T-helper 22 cell (primary cell): ENCODE data around the gene ISY1.
"Not testable (repeated sequence)": the region's sequence is repeated elsewhere in the genome, so short reads cannot be mapped to it uniquely, and the experiment has no call there.

Experiments used
- DNase-seq: peaks from one replicate; pipeline ENCODE4 v3.0.0-alpha.2; 2020; ENCODE audit warnings: low read depth

Gene ISY1

DNA sequence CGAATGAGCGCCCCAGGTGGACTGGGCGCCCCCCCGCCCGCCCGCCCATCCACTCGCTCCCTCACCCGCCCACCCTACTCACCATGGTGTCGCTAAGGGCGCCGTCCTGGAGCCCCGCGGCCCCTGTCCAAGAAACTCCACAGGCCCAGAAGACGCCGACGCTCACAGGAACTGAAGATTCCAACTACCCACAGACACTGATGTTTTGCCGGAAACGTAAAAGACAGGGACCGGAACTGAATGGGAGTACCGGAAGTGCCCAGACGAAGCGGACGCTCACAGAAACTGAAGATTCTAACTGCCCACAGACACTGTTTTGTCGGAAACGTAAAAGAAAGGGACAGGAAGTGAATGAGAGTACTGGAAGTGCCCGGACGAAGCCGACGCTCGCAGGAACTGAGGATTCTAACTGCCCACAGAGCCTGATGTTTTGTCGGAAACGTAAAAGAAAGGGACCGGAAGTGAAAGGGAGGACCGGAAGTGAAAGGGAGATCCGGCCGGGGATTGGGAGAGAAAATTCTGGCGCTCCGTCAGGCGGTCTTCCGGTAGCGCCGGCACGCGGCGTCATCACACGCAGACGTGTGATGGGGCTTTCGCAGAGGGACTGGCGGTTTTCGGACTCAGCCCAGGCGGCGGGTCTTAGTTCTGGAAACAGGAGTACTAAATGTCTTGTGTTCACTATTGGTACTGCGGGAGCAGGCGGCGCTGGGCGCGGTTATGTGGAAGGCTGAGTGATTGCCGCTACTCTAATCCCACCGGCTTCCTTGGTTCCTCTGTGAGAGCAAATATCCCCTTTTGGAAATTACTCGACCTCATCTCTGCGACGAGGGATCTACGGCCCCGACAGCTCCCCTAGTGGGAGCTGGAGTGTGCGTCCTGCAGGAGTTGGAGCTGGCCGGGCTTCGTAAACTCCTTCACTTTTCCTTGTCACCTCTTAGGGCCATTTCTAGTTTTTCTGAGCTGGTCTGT lies at the start of gene ISY1:
ISY1 (minus strand) TSS at position 173 of the 969 bp plus-strand sequence; CDS start at position 85, 88 bp downstream.
- peak; percentile 83 for DNase-seq

DNA sequence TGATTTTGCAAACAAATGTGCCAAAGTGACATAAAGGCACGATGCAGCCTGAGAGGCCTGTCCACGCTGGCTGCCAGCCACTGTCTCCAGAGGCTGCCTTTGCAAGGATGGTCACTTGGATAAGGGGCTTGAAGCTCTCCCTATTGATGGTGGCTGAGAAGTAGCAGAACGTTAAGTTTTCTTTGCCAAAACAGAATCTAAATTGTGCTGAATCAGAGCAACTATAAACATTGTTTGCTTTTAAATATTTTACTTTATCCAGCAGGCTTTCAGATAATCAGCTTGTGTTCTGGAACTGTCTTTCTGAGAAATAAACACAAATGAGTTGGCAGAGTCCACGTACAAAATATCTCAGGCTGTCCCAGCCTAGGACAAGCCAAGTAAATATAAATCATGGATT lies 46.6 kb upstream of the ISY1 start:
- no peak for DNase-seq

DNA sequence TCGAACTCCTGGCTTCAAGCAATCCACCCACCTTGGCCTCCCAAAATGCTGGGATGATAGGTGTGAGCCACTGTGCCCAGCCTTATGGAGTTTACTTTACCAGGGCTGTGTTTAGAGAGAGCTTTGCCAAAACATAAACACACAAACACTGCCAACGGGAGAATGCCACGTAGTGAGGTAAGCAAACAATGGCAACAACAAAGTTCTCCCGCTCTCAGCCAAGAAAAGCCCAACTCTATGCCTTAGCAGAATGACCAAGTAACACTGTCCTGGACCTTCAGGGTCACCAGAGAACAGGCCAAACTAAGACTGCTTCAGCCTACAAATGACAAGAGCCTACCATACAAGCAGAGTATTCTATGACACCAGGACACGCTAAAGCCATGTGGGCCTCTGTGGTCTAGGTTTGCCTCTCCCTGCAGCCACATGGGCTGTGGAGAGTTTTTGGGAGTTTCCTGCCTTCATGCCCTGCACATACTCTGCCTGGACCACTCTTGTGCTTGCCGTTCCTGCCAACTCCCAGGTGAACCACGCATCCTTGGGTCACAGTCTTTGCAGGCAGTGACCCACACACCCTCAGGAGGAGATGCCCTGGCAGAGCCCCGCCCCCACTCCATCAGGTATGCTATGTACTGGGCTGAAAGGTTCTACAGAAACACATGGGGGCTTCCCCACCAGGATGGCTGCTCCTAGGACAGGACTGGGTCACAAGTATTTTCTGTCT lies 44.4 kb upstream of the ISY1 start:
- DNase-seq = no peak

DNA sequence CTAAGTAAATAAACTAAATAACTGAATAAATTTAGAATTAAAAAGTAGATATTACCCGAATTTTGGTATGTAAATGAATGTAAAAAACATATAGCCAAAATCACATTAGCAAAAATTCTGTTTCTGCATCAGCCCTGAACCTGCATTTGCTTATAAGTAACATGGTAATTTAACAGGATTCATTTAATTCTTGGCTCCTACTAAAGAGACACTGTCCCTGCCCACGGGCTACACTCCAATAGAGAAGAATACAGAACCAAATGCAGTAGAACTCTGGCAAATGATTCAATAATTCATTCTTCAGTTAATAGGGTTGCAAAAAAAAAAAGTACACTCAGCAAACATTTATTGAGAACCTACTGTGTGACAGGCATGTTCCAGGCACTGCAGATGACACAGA lies 43.6 kb upstream of the ISY1 start:
- no peak for DNase-seq

DNA sequence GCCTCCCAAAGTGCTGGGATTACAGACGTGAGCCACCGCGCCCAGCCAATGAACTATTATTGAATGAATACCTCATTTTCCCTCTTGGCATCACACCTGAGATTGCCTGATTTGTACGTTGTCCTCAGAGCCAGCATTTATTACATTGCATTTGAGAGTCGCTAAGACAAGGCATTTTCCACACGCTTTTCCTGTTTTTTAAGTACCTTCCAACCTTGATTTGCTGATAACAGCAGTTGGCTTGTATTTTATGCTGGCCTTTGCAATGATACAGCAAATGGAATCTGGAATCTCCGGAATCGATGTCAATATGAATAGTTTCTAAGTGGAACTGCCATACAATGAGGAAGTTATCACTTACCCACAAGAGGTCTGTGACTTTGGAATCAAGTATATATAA lies 38.5 kb upstream of the ISY1 start:
- no peak for DNase-seq

DNA sequence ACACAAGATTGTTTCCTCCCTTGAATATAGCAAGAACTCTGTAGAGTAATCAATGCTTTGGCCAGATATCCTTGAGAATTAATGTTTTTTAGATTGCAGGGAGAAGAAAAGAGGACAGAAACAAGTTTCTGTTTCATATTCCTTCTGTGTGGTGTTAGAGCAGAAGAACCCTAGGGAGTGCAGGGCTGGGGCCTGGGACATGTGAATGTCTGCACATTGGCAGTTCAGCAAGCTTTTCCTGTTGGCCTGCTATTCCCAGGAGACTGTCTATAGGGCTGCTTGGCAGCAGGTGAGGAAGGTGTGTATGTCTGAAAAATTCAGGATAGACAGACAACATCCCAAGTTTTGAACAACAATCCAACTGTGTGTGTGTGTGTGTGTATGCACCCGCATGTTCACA lies 36.5 kb upstream of the ISY1 start:
- DNase-seq = no peak

DNA sequence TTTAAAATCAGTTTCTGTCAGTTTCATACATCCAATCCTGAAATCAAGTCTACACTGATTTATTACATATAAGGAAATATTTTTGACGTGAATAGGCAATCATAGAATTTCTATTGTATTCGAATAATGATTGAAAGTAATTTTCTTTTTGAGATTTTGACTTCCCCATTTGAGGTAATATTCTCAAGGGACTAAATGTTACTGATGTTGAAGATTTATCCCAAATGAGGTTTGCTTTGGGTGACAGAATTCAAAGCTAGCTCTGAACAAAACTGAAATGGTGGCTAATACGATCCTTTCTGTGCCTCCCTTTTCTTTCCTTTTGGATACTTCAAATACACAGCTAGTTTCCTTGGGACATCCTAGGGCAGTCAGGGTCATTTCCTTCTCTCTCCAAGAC lies 35.7 kb upstream of the ISY1 start:
- no peak for DNase-seq

DNA sequence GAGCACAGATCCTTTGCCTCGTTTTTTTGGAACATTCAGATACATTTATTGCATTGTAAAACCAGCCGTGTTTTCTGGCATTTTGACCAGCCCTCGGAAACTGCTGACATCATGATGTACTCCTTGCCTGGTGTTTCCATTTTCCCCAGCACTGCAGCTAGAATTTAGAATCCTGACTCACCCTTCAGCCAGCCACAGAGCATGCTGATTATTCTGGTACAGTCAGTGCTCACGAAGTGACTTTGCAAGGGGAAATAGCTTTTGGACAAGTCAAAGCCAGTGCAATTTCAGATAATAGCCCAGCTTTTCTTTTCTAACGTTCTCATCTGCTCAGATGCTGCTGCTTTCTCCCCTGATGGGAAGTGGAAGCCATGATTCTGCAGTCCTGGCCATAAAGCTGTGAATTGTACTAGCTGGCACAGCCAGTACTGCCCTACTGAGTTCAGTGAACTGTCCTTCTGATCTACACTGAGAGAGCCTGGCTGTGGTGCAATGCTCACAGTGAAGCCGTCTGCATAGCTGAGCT lies 34.9 kb upstream of the ISY1 start:
- DNase-seq = no peak

DNA sequence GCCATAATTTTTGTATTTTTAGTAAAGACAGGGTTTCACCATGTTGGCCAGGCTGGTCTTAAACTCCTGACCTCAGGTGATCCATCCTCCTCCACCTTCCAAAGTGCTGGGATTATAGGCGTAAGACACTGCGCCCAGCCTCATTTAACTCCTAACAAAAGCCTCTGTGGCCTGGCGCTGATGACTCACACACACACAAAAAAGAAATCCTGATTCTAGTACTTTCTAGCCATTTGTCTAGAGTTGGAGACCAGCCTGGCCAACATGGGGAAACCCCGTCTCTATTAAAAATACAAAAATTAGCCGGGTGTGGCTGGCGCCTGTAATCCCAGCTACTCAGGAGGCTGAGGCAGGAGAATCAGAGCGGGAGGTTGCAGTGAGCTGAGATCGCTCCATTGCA lies 28.9 kb upstream of the ISY1 start:
- DNase-seq = not testable (repeated sequence)

DNA sequence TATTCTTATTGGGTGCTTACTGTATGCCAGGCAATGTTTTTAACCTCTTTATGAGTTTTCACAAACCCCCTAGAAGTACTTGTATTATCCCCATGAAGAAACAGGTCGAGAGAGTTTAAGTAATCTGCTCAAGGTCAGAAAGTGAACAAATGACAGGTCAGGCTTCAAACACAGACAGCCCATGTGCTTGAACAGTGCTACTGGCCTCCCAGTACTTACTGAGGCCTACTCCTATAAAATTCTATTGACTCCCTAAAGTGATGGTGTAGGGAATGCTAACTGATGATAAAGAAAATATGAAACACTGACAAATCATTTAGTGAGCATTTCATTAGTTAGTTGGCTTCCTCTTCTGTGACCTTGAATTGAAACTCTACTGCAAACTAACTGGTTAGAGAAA lies 27.0 kb upstream of the ISY1 start:
- no peak for DNase-seq

DNA sequence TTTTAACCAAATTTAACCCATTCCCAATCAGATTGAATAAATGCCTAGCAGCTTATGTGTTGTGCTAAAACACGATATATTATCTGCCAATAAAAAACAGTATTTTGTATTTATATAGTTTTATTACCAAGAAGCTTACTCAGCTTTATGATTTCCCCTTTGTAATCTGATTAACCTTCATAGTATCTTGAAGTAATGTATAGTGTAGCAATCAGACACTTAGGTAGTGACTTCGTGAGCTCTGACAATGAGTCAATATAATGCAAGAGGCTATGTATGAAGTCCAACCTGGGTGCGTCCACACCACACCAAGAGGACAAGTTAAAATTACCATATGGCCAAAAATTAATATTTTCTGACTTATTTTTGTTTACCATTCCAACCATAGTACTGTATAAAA lies 24.9 kb upstream of the ISY1 start:
- no peak for DNase-seq

DNA sequence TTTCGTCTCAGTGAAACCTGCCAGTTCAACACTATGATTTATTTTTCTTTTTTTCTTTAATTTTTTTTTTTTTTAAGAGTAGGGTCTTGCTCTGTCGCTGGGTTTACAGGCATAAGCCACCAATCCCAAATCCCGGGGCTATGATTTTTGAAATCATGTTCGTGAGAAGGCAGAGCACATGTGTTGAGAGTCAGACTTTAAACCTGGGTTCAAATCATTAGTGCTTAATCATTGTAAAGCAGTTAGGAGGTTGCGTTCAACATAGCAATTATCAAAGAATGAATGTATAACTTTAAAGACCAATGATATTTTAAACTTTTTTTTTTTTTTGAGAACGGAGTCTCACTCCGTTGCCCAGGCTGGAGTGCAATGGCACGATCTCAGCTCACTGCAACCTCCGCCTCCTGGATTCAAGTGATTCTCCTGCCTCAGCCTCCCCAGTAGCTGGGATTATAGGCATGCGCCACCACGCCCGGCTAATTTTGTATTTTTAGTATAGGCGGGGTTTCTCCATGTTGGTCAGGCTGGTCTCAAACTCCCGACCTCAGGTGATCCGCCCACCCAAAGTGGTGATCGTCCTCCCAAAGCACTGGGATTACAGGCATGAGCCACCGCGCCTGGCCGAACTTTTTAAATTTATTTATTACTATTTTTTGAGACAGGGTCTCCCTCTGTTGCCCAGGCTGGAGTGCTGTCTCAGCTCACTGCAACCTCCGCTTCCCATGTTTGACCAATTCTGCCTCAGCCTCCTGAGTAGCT lies 24.1 kb upstream of the ISY1 start:
- not testable (repeated sequence) for DNase-seq

DNA sequence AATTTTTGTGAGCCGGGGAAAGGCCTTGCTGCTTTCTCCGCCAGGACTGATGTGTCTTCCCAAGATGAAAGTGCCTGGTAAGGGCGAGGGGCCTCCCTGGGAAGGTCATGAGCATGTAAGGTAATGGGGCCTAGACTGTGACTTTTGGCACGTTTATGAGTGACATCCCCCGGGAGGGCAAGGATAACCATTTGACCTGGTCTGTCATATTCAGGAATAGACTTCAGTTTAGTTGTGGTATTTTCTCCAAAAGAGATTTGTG lies 23.5 kb upstream of the ISY1 start:
- peak; percentile 4 for DNase-seq

DNA sequence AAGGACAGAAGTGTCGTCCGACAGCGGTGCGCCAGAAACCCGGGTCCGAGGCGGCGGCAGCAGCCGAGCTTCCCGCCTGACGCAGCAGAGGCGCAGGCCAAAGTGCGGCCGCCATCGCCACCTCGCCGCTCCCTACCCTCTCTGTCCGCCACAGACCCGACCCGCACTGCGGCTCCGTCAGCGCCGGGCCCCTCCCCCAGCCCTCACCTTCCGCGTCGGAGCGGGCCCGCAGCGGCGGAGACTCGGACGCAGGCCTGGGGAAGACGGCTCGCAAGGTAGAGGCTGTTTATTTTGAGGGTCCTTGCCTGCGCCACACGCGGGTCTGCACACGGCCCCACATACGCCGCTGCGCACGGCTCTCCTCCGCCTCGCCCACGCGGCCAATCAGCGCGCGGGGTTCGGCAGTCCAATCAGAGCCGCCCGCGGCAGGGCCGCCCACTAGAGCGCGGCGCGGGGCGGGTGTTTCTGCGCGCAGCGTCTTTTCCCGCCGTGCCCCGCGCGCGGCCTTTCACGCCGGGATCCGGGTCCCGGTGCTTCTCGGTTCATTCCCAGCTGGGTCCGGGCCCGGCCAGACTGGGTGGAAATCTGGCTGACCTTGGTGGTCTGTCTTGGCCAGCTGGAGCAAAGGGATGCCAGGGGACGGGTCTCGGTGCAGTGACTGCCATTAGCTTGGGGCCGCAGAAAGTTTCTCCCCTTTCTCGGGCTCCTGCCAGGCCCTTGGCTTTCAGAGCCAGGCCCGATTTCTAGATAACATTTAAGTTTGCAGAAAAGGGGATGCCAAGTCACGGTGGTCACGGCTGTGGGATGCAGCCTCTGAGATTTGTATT lies 22.9 kb upstream of the ISY1 start, which contains the start of gene CNBP:
CNBP (minus strand) TSS at position 328 of the 827 bp plus-strand sequence. CDS start 12,139 bp downstream, outside the sequence.
- peak; percentile 85 for DNase-seq

DNA sequence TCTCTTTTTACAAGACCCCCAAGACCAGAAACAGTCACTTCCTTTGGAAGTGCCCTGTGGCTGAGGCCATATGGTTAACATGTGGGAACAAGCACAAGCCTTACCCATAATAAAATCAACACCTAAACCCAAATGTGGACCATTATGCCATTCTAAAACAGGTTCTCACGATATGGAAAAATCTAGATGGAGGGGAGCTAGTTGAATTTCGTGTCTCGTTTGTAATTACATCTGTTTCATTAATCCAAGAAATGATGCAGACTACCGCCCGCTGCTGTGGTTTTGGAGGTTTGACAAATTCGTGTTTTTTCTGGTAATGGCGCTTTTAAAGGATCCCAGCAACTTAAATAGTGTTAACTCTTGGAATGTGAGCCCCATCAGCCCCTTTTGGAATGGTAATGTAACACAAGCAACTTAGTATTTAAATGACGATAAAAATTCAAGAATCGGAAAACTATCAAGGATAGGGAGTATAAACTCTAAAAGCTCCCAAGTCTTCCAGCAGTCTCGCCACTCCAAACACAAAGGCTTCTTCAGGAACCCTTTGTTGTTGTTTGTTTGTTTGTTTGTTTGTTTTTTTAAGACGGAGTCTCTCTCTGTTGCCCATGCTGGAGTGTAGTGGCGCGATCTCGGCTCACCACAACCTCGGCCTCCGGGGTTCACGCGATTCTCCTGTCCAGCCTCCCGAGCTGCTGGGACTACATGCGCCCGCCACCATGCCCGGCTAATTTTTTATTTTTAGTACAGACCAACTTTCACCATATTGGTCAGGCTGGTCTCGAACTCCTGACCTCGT lies 21.7 kb upstream of the ISY1 start:
- DNase-seq = no peak

DNA sequence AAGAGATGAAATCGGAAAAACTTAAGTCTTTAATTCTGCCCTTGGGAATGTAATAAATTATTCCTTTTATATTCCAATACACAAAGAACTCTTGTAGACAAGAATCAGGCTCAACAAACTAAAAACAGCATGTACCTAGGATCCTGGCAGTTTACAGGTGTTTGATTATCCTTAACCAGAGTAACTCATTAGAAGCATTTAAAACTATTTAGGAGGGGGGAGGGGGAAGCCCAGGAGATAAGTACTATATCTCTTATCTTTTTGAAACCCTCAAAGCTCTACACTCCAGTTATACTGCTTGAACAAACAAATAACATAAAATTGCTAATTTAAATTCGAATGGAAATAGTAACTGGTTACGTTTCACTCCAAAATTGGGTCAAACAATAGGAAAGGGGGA lies 21.0 kb upstream of the ISY1 start:
- DNase-seq = no peak

DNA sequence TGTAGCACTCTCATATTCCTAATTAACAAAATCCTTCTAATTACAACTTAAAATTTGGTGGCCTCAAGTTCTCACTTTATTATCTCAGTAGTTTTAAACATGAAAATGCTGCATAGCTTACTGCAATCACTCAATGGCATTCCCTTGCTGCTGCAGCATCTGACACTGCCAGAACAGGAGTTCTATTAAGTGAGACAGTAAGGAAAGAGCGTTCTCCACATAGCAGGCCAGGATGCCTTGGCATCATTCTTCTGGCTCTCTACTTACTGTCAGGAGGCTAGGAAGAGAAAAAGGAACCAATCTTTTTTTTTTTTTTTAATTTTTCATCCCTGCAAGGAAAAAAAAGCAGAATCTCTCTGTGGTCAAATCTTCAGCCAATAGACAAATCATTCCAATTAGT lies 19.6 kb upstream of the ISY1 start:
- DNase-seq = no peak

DNA sequence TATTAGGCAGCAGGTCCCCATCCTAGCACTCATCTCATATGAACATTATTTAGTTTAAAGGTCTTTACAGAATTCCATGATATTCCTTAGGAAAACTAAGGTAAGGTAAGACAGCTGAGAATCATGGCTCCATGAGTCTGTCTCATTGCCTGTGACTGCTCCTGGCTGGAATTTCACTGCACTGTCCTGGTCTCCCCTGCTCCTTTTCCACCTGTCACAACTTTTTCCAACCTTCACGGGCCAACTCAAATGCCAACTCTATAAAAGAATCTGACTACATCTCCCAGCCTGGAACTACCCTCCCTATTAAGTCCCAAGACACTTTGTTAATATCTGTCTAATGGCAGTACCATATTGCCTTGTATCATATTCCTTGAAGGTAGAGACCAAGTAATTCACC lies 15.2 kb upstream of the ISY1 start:
- no peak for DNase-seq

DNA sequence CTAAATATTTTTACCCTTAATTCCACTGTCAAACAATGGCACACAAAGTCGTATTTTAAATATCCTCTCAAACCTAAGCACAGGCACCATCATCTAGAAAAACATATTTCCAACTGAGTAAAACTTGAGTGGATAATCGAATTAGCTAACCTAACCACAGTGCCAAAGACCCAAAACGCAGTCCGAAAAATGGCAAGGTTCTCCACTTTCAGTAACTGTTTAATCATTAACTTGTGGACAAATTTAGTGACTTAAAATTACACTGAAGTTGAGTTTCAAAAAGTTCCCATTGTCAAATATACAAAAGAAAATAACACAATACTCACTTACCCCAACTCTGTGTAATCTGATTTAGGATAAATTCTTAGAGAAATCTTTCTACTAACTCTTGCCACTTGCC lies 12.9 kb upstream of the ISY1 start:
- no peak for DNase-seq

DNA sequence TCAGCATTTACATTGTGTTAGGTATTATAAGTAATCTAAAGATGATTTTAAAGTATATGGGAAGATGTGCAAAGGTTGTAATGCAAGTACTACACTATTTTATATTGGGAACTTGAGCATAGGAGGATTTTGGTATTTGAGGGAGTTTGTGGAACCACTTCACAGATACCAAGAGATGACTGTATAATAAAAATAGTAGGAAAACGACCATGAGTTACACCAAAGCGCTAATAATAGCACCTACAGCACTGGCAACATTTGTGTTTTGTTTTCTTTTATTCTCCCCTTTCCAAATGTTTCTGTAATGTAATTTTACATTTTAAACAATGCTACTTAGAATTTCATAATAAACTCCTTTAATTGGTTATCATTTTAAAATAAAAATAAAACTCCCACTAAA lies 12.3 kb upstream of the ISY1 start:
- DNase-seq = no peak
